ENCODE measurements around the gene WIPF2.
A peak's percentile ranks its signal among the peaks of the same experiment; 100 is the strongest.

Gene WIPF2

DNA sequence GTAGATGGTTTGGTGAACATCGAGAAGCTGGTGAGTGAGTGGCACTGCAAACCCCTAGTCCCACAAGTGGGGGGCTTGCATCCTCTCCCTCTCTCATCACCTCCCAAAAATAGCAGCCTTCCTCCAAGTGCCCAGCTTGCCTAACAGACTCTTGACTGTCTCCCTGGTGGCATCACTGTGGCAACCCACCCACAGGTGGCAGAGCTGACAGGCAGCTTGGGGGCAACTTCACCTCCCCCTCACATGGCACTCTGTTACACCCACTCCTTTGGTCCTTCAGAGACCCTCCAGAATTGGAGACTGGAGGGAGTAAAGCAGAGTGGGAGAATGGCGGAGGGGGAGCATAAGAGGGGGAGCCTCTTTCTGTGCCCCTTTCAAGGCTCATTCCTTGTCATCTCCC is 26.1 kb upstream of the WIPF2 start:
- peaks cover 0 to 37% of the 10 kb centered on the region in 2 experiments; a peak in 2 of 3 replicates for H3K36me3 ChIP-seq (ENCODE audit: control insufficient read depth in 2 of 2, insufficient read depth in 1 of 2, low read length in 2 of 2)
- H3K27ac ChIP-seq (ENCODE audit: extremely low read depth, low read depth, low read length): no peak overlapping the region
- ChIA-PET CTCF (interaction anchor here (0.7 to 6.8 kb wide), 13 partner anchors 8 to 179 kb away, joined by 3 to 66 read pairs (median 6); partner anchors contain the start of gene NR1D1), POLR2A (interaction anchor here (1.8 kb wide), 2 partner anchors 10 to 69 kb away, joined by 4 to 6 read pairs; no protein-coding TSS in a partner anchor)
- TF ChIP-seq ZNF184 (tag by site-specific recombination; IDR thresholded peaks at IDR 0.05): no peak
- no peak for TF ChIP-seq ZNF514 (tag by site-specific recombination; IDR thresholded peaks at IDR 0.05)
- peak; percentile 52 for TF ChIP-seq SCRT2 (tag by site-specific recombination; IDR thresholded peaks at IDR 0.05)
- no peak for TF ChIP-seq ZNF624 (tag by site-specific recombination; IDR thresholded peaks at IDR 0.05)
- TF ChIP-seq ZBTB21 (tag by site-specific recombination; IDR thresholded peaks at IDR 0.05): no peak
- TF ChIP-seq ZFHX2 (tag by site-specific recombination; conservative IDR thresholded peaks at IDR 0.05): peak; percentile 56; the same call in 1 of the 2 replicates
- TF ChIP-seq OVOL3 (tag by site-specific recombination; IDR thresholded peaks at IDR 0.05): no peak
- TF ChIP-seq, protein P1, sequence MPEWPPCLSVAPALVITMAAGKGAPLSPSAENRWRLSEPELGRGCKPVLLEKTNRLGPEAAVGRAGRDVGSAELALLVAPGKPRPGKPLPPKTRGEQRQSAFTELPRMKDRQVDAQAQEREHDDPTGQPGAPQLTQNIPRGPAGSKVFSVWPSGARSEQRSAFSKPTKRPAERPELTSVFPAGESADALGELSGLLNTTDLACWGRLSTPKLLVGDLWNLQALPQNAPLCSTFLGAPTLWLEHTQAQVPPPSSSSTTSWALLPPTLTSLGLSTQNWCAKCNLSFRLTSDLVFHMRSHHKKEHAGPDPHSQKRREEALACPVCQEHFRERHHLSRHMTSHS (tag by site-specific recombination; IDR thresholded peaks at IDR 0.05): no peak
- TF ChIP-seq, protein P2, sequence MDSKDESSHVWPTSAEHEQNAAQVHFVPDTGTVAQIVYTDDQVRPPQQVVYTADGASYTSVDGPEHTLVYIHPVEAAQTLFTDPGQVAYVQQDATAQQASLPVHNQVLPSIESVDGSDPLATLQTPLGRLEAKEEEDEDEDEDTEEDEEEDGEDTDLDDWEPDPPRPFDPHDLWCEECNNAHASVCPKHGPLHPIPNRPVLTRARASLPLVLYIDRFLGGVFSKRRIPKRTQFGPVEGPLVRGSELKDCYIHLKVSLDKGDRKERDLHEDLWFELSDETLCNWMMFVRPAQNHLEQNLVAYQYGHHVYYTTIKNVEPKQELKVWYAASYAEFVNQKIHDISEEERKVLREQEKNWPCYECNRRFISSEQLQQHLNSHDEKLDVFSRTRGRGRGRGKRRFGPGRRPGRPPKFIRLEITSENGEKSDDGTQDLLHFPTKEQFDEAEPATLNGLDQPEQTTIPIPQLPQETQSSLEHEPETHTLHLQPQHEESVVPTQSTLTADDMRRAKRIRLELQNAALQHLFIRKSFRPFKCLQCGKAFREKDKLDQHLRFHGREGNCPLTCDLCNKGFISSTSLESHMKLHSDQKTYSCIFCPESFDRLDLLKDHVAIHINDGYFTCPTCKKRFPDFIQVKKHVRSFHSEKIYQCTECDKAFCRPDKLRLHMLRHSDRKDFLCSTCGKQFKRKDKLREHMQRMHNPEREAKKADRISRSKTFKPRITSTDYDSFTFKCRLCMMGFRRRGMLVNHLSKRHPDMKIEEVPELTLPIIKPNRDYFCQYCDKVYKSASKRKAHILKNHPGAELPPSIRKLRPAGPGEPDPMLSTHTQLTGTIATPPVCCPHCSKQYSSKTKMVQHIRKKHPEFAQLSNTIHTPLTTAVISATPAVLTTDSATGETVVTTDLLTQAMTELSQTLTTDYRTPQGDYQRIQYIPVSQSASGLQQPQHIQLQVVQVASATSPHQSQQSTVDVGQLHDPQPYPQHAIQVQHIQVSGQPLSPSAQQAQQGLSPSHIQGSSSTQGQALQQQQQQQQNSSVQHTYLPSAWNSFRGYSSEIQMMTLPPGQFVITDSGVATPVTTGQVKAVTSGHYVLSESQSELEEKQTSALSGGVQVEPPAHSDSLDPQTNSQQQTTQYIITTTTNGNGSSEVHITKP (tag by site-specific recombination; IDR thresholded peaks at IDR 0.05): no peak
- TF ChIP-seq, protein P3, sequence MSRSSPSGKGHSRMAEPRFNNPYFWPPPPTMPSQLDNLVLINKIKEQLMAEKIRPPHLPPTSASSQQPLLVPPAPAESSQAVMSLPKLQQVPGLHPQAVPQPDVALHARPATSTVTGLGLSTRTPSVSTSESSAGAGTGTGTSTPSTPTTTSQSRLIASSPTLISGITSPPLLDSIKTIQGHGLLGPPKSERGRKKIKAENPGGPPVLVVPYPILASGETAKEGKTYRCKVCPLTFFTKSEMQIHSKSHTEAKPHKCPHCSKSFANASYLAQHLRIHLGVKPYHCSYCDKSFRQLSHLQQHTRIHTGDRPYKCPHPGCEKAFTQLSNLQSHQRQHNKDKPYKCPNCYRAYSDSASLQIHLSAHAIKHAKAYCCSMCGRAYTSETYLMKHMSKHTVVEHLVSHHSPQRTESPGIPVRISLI (tag by site-specific recombination; IDR thresholded peaks at IDR 0.05): no peak
- TF ChIP-seq ZFP37 (tag by site-specific recombination; IDR thresholded peaks at IDR 0.05): no peak
- no peak for TF ChIP-seq ZNF510 (tag by site-specific recombination; IDR thresholded peaks at IDR 0.05; ENCODE audit: insufficient replicate concordance)
- no peak for TF ChIP-seq ZNF146 (tag by site-specific recombination; IDR thresholded peaks at IDR 0.05)
- peaks cover 6% of the 10 kb centered on the region for H3K4me1 ChIP-seq (ENCODE audit: control insufficient read depth, insufficient read depth, low read length)
- no peak overlapping the region for H3K4me3 ChIP-seq (ENCODE audit: low read depth, low read length)
- H3K9me3 ChIP-seq (ENCODE audit: control insufficient read depth, insufficient read depth, low read depth, low read length): no peaks in the 10 kb centered on the region

DNA sequence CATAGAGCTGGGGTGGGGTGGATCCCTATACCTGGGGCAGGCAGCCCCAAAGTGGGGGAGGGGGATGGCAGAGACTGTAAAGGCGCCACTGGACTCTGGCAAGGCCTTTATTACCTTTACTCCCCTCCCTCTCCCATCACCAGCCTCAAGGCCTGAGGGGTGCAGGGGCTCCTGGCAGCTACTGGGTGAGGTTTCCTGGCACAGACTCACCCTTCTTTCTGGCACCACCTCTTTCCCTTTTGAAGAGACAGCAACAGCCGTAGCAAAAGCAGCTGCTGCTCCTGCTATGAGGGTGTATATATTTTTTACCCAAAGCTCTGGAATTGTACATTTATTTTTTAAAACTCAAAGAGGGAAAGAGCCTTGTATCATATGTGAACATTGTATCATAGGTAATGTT is 24.3 kb upstream of the WIPF2 start:
- ChIA-PET POLR2A (interaction anchor here (0.7 to 2.0 kb wide), 6 partner anchors 15 to 93 kb away, joined by 4 to 11 read pairs (median 5); partner anchors contain the start of genes CASC3, CDC6 and WIPF2), CTCF (interaction anchor here (0.7 to 5.4 kb wide), 5 partner anchors 10 to 95 kb away, joined by 4 to 52 read pairs (median 7); partner anchors contain the start of gene WIPF2)

DNA sequence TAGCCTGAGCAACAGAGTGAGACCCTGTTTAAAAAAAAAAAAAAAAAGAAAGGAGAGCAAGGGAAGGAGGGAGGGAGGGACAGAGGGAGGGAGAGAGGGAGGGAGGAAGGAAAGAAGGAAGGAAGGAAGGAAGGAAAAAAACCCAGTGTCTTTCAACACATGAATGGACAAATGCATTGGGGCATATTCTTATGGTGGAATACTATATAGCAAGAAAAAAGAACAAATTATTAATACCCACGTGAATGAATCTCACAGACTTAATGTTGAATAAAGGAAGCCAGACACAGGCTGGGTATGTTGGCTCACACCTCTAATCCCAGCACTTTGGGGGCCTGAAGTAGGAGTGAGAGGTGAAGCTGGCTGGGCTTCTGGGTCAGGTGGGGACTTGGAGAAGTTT is 21.6 kb upstream of the WIPF2 start:
- ChIA-PET POLR2A (no interaction called here), CTCF (interaction anchor here (0.6 to 1.9 kb wide), 4 partner anchors 29 to 145 kb away, joined by 3 to 5 read pairs (median 4); no protein-coding TSS in a partner anchor)
- Histone ChIP-seq H3K4me1 (ENCODE audit: control insufficient read depth, insufficient read depth, low read length) (peaks cover 6% of the 10 kb centered on the region), H3K9me3 (ENCODE audit: control insufficient read depth, insufficient read depth, low read depth, low read length) (no peaks in the 10 kb centered on the region), H3K36me3 (ENCODE audit: control insufficient read depth in 2 of 2, insufficient read depth in 1 of 2, low read length in 2 of 2) (peaks cover 0 to 13% of the 10 kb centered on the region in 2 experiments; a peak in 1 of 3 replicates), H3K27ac (ENCODE audit: extremely low read depth, low read depth, low read length) (no peak overlapping the region), H3K4me3 (ENCODE audit: low read depth, low read length) (no peak overlapping the region)
- TF ChIP-seq ZNF747 (tag by site-specific recombination; IDR thresholded peaks at IDR 0.05) (no peak), ZNF366 (tag by site-specific recombination; conservative IDR thresholded peaks at IDR 0.05) (peak; percentile 39; the same call in 1 of the 2 replicates), ZNF146 (tag by site-specific recombination; IDR thresholded peaks at IDR 0.05) (peak; percentile 96), ZNF544 (tag by site-specific recombination; IDR thresholded peaks at IDR 0.05) (no peak)
- TF ChIP-seq, protein P4, sequence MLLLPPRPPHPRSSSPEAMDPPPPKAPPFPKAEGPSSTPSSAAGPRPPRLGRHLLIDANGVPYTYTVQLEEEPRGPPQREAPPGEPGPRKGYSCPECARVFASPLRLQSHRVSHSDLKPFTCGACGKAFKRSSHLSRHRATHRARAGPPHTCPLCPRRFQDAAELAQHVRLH (tag by site-specific recombination; IDR thresholded peaks at IDR 0.05): peak; percentile 78
- TF ChIP-seq, protein P5, sequence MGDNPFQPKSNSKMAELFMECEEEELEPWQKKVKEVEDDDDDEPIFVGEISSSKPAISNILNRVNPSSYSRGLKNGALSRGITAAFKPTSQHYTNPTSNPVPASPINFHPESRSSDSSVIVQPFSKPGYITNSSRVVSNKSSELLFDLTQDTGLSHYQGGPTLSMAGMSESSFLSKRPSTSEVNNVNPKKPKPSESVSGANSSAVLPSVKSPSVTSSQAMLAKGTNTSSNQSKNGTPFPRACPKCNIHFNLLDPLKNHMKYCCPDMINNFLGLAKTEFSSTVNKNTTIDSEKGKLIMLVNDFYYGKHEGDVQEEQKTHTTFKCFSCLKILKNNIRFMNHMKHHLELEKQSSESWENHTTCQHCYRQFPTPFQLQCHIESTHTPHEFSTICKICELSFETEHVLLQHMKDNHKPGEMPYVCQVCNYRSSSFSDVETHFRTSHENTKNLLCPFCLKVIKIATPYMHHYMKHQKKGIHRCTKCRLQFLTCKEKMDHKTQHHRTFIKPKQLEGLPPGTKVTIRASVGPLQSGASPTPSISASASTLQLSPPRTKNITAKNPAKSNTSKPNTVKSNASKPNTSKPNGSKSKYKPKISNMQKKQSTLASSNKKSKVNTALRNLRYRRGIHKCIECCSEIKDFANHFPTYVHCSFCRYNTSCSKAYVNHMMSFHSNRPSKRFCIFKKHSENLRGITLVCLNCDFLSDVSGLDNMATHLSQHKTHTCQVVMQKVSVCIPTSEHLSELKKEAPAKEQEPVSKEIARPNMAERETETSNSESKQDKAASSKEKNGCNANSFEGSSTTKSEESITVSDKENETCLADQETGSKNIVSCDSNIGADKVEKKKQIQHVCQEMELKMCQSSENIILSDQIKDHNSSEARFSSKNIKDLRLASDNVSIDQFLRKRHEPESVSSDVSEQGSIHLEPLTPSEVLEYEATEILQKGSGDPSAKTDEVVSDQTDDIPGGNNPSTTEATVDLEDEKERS (tag by site-specific recombination; IDR thresholded peaks at IDR 0.05): 0 out of 2 replicates have a peak, but pooled peaks have one; percentile 59

More for the DNA sequence above, 24.3 kb upstream of the WIPF2 start:
- Histone ChIP-seq H3K36me3 (ENCODE audit: control insufficient read depth in 2 of 2, insufficient read depth in 1 of 2, low read length in 2 of 2) (peaks cover 0 to 21% of the 10 kb centered on the region in 2 experiments; a peak in 2 of 3 replicates), H3K4me3 (ENCODE audit: low read depth, low read length) (no peak overlapping the region), H3K9me3 (ENCODE audit: control insufficient read depth, insufficient read depth, low read depth, low read length) (no peaks in the 10 kb centered on the region), H3K4me1 (ENCODE audit: control insufficient read depth, insufficient read depth, low read length) (peaks cover 6% of the 10 kb centered on the region), H3K27ac (ENCODE audit: extremely low read depth, low read depth, low read length) (peak overlapping the region; percentile 73; the same call in 1 of the 2 replicates)
- TF ChIP-seq ZFP41 (tag by site-specific recombination; IDR thresholded peaks at IDR 0.05; ENCODE audit: borderline replicate concordance) (no peak), ZNF624 (tag by site-specific recombination; IDR thresholded peaks at IDR 0.05) (no peak), ZNF621 (tag by site-specific recombination; IDR thresholded peaks at IDR 0.05) (no peak), ZNF629 (tag by site-specific recombination; IDR thresholded peaks at IDR 0.05) (no peak), ZNF514 (tag by site-specific recombination; IDR thresholded peaks at IDR 0.05) (no peak), ZNF2 (tag by site-specific recombination; IDR thresholded peaks at IDR 0.05) (no peak)
